ENCODE data around the gene RPS17. TPM values are rescaled to one million over a fixed set of nuclear protein-coding genes. Genes with fewer than 3 reads are reported as not detected.

The RPS17 gene
- total and polyA plus RNA-seq, 2 of the 4 experiments (the other 2 are of a cell fraction): 2,617 to 4,201 TPM

GRCh38 chr15:82530606-82531379 is 9.5 kb downstream of the RPS17 start:
- BruUV-seq (replicated peaks): no TSS peak
- peak overlapping the region; percentile 92 for H2AFZ ChIP-seq (replicated peaks; ENCODE audit: low read length, poor library complexity)

More at GRCh38 chr15:82530606-82531379, 9.5 kb downstream of the RPS17 start:
- intact Hi-C loops (cut with micrococcal nuclease) (no loop called here), in situ Hi-C loops (cut with MboI; ENCODE audit: low sequenced_read_pairs) (loop anchor here (10.0 kb wide), 3 partner anchors 156 to 474 kb away; no protein-coding TSS in a partner anchor), dilution Hi-C loops (cut with HindIII; ENCODE audit: low sequenced_read_pairs, unreplicated experiment) (no loop called here)
- Histone ChIP-seq H2BK5ac (ENCODE audit: low read depth, low read length, poor library complexity, severe bottlenecking) (no peak overlapping the region), H4K8ac (ENCODE audit: low read depth in 2 of 2, low read length in 2 of 2) (no peak overlapping the region), H3K9ac (ENCODE audit: low read depth, low read length) (peak overlapping the region; percentile 51; the same call in 1 of the 2 replicates), H2BK20ac (ENCODE audit: low read depth, low read length) (no peak overlapping the region), H3K4ac (ENCODE audit: low read depth, low read length) (no peak overlapping the region), H2AK9ac (replicated peaks; ENCODE audit: low read depth, low read length, poor library complexity) (no peak overlapping the region), H2BK15ac (ENCODE audit: low read depth, low read length) (no peak overlapping the region), H3K18ac (ENCODE audit: low read depth, low read length) (no peak overlapping the region), H2AK5ac (ENCODE audit: low read depth, low read length) (peak overlapping the region; percentile 20; the same call in 1 of the 2 replicates), H3K9me3 (ENCODE audit: control insufficient read depth, insufficient read depth, low read length) (no peaks in the 10 kb centered on the region), H2BK120ac (ENCODE audit: low read depth, low read length) (no peak overlapping the region), H3K23ac (ENCODE audit: low read depth, low read length) (no peak overlapping the region), H3K27me3 (ENCODE audit: control insufficient read depth, insufficient read depth, low read length) (no peaks in the 10 kb centered on the region), H4K91ac (ENCODE audit: insufficient read depth, low read depth, low read length) (no peak overlapping the region), H3K36me3 (ENCODE audit: control insufficient read depth, insufficient read depth, low read length) (peaks cover 12% of the 10 kb centered on the region), H3K4me2 (ENCODE audit: low read depth, low read length) (peak overlapping the region; percentile 74), H3K4me3 (ENCODE audit: insufficient read depth, low read depth, low read length) (no peak overlapping the region), H3K27ac (ENCODE audit: insufficient read depth, low read length) (no peak overlapping the region), H3K9me1 (ENCODE audit: insufficient read depth, low read length) (0 out of 2 replicates have a peak, but pooled peaks cover 2% of the 10 kb centered on the region), H3K4me1 (ENCODE audit: control insufficient read depth, insufficient read depth, low read length) (no peaks in the 10 kb centered on the region; the same call in 1 of the 2 replicates), H3K14ac (replicated peaks; ENCODE audit: low read depth, low read length) (no peak overlapping the region), H4K5ac (ENCODE audit: low read depth, low read length) (no peak overlapping the region), H3K79me1 (ENCODE audit: low read depth in 1 of 2, low read length in 2 of 2) (peaks cover 0 to 8% of the 10 kb centered on the region in 2 experiments; a peak in 2 of 4 replicates), H3K56ac (ENCODE audit: extremely low read depth, insufficient read depth, low read length) (no peak overlapping the region), H4K20me1 (ENCODE audit: insufficient read depth, low read length) (peaks cover 6% of the 10 kb centered on the region)
- WGBS, 2 experiments (ENCODE audit: extremely low coverage in 2 of 2, insufficient read length in 1 of 2): 25% methylated on average over 2 of the region's 10 CpGs; no CpG with 5 or more reads in 1 of the 2 experiments
- DNase-seq: peak; percentile 56
- ChIA-PET CTCF (interaction anchor here (0.6 to 1.7 kb wide), 7 partner anchors 10 to 1726 kb away, joined by 3 to 6 read pairs (median 3); partner anchors contain the start of gene RPS17), POLR2A (ENCODE audit: unreplicated experiment) (no interaction called here)
- ATAC-seq (ENCODE audit: low read depth): peak; percentile 98
- TF ChIP-seq RAD21 (IDR thresholded peaks at IDR 0.05; ENCODE audit: low read length) (0 out of 2 replicates have a peak, but pooled peaks have one; percentile 31), CTCF (conservative IDR thresholded peaks at IDR 0.05; ENCODE audit: low read depth, low read length) (peak; percentile 52), RCOR1 (IDR thresholded peaks at IDR 0.05; ENCODE audit: insufficient replicate concordance, low read length) (no peak), BHLHE40 (IDR thresholded peaks at IDR 0.05; ENCODE audit: low read depth, low read length) (no peak)

Measured in IMR-90 (cell line).